ENCODE measurements around the gene EAF1. TPM values are rescaled to one million over a fixed set of nuclear protein-coding genes. Genes with fewer than 3 reads are reported as not detected.

Gene EAF1
- total and polyA plus RNA-seq, 2 experiments from 2014 or later: 9.4 to 45.4 TPM

DNA sequence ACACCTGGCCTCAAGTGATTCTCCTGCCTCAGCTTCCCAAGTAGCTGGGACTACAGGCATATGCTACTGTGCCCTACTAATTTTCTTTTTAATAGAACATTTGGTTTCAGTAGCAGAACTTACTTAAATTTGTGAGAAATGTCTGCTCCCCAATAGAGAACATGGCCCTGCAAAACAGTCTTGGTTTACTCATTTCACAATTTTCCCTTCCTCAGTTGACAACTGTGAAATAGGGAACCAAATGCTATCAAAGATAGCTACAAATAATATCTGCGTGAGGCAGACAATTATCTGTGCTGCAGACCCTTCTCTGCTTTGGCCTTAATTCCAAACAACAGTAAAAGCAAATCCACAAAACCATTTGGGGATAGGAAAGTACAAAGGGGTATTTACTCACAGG lies 22.6 kb upstream of the EAF1 start:
- Mint-ChIP-seq H3K4me3 (no peak overlapping the region), H3K27me3 (ENCODE audit: insufficient read depth, low read depth, poor library complexity) (no peaks in the 10 kb centered on the region), H3K36me3 (ENCODE audit: low read depth) (no peaks in the 10 kb centered on the region), H3K9me3 (no peaks in the 10 kb centered on the region), H3K27ac (no peak overlapping the region), H3K4me1 (no peaks in the 10 kb centered on the region)
- no peak overlapping the region for H2AFZ ChIP-seq
- no peaks in the 10 kb centered on the region for H3K9me2 ChIP-seq (ENCODE audit: insufficient read depth)
- no peaks in the 10 kb centered on the region for H3K79me2 ChIP-seq (replicated peaks; ENCODE audit: insufficient read depth)
- no peaks in the 10 kb centered on the region for H3K4me1 ChIP-seq (ENCODE audit: insufficient read depth)
- ATAC-seq: no peak
- H3K36me3 ChIP-seq (ENCODE audit: insufficient read depth): no peaks in the 10 kb centered on the region
- H3K27me3 ChIP-seq (ENCODE audit: insufficient read depth): no peaks in the 10 kb centered on the region
- no peaks in the 10 kb centered on the region for H4K20me1 ChIP-seq (replicated peaks; ENCODE audit: insufficient read depth)
- DNase-seq (ENCODE audit: low spot score): no peak
- H3K4me3 ChIP-seq: no peak overlapping the region
- H3F3A ChIP-seq (replicated peaks; ENCODE audit: low read depth): no peaks in the 10 kb centered on the region
- H3K4me2 ChIP-seq: no peak overlapping the region
- TF ChIP-seq, protein P1, sequence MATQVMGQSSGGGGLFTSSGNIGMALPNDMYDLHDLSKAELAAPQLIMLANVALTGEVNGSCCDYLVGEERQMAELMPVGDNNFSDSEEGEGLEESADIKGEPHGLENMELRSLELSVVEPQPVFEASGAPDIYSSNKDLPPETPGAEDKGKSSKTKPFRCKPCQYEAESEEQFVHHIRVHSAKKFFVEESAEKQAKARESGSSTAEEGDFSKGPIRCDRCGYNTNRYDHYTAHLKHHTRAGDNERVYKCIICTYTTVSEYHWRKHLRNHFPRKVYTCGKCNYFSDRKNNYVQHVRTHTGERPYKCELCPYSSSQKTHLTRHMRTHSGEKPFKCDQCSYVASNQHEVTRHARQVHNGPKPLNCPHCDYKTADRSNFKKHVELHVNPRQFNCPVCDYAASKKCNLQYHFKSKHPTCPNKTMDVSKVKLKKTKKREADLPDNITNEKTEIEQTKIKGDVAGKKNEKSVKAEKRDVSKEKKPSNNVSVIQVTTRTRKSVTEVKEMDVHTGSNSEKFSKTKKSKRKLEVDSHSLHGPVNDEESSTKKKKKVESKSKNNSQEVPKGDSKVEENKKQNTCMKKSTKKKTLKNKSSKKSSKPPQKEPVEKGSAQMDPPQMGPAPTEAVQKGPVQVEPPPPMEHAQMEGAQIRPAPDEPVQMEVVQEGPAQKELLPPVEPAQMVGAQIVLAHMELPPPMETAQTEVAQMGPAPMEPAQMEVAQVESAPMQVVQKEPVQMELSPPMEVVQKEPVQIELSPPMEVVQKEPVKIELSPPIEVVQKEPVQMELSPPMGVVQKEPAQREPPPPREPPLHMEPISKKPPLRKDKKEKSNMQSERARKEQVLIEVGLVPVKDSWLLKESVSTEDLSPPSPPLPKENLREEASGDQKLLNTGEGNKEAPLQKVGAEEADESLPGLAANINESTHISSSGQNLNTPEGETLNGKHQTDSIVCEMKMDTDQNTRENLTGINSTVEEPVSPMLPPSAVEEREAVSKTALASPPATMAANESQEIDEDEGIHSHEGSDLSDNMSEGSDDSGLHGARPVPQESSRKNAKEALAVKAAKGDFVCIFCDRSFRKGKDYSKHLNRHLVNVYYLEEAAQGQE (IDR thresholded peaks at IDR 0.05; ENCODE audit: unreplicated experiment): no peak
- TF ChIP-seq, protein P2, sequence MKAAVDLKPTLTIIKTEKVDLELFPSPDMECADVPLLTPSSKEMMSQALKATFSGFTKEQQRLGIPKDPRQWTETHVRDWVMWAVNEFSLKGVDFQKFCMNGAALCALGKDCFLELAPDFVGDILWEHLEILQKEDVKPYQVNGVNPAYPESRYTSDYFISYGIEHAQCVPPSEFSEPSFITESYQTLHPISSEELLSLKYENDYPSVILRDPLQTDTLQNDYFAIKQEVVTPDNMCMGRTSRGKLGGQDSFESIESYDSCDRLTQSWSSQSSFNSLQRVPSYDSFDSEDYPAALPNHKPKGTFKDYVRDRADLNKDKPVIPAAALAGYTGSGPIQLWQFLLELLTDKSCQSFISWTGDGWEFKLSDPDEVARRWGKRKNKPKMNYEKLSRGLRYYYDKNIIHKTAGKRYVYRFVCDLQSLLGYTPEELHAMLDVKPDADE (IDR thresholded peaks at IDR 0.05): no peak
- TF ChIP-seq ZNF114 (CRISPR knock-in tag; IDR thresholded peaks at IDR 0.05): no peak
- TF ChIP-seq, protein P3, sequence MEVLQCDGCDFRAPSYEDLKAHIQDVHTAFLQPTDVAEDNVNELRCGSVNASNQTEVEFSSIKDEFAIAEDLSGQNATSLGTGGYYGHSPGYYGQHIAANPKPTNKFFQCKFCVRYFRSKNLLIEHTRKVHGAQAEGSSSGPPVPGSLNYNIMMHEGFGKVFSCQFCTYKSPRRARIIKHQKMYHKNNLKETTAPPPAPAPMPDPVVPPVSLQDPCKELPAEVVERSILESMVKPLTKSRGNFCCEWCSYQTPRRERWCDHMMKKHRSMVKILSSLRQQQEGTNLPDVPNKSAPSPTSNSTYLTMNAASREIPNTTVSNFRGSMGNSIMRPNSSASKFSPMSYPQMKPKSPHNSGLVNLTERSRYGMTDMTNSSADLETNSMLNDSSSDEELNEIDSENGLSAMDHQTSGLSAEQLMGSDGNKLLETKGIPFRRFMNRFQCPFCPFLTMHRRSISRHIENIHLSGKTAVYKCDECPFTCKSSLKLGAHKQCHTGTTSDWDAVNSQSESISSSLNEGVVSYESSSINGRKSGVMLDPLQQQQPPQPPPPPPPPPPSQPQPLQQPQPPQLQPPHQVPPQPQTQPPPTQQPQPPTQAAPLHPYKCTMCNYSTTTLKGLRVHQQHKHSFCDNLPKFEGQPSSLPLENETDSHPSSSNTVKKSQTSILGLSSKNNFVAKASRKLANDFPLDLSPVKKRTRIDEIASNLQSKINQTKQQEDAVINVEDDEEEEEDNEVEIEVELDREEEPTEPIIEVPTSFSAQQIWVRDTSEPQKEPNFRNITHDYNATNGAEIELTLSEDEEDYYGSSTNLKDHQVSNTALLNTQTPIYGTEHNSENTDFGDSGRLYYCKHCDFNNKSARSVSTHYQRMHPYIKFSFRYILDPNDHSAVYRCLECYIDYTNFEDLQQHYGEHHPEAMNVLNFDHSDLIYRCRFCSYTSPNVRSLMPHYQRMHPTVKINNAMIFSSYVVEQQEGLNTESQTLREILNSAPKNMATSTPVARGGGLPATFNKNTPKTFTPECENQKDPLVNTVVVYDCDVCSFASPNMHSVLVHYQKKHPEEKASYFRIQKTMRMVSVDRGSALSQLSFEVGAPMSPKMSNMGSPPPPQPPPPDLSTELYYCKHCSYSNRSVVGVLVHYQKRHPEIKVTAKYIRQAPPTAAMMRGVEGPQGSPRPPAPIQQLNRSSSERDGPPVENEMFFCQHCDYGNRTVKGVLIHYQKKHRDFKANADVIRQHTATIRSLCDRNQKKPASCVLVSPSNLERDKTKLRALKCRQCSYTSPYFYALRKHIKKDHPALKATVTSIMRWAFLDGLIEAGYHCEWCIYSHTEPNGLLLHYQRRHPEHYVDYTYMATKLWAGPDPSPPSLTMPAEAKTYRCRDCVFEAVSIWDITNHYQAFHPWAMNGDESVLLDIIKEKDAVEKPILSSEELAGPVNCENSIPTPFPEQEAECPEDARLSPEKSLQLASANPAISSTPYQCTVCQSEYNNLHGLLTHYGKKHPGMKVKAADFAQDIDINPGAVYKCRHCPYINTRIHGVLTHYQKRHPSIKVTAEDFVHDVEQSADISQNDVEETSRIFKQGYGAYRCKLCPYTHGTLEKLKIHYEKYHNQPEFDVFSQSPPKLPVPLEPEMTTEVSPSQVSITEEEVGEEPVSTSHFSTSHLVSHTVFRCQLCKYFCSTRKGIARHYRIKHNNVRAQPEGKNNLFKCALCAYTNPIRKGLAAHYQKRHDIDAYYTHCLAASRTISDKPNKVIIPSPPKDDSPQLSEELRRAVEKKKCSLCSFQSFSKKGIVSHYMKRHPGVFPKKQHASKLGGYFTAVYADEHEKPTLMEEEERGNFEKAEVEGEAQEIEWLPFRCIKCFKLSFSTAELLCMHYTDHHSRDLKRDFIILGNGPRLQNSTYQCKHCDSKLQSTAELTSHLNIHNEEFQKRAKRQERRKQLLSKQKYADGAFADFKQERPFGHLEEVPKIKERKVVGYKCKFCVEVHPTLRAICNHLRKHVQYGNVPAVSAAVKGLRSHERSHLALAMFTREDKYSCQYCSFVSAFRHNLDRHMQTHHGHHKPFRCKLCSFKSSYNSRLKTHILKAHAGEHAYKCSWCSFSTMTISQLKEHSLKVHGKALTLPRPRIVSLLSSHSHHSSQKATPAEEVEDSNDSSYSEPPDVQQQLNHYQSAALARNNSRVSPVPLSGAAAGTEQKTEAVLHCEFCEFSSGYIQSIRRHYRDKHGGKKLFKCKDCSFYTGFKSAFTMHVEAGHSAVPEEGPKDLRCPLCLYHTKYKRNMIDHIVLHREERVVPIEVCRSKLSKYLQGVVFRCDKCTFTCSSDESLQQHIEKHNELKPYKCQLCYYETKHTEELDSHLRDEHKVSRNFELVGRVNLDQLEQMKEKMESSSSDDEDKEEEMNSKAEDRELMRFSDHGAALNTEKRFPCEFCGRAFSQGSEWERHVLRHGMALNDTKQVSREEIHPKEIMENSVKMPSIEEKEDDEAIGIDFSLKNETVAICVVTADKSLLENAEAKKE (CRISPR knock-in tag; IDR thresholded peaks at IDR 0.05): no peak
- H3K27ac ChIP-seq (ENCODE audit: low read depth): no peak overlapping the region
